Stimulated activated naive CD8-positive, alpha-beta T cell treated with anti-CD3 and anti-CD28 coated beads, Interleukin-15, amount 100 ng/mL, for 72 hours (primary cell): Measurements from ENCODE around the gene GLCCI1.

Experiments
- ATAC-seq: fragments of 150-1000 bp; cut with Tn5 transposase; 2 replicates; pipeline ENCODE4 v1.10.0; 2021; ENCODE audit warnings: mild to moderate bottlenecking, moderate library complexity
- DNase-seq, 2 donors: peaks; one replicate each; pipeline ENCODE4 v3.0.0; 2021 to 2022
- H3K27ac Mint-ChIP-seq, 2 donors: one replicate each; pipeline ENCODE4 v1.8.0; 2022; ENCODE audit warnings: mild to moderate bottlenecking in 2 of 2, mixed read lengths in 2 of 2, moderate library complexity in 2 of 2
- H3K27me3 Mint-ChIP-seq: one replicate; pipeline ENCODE4 v1.8.0; 2022; ENCODE audit warnings: mixed read lengths
- H3K4me1 Mint-ChIP-seq: one replicate; pipeline ENCODE4 v1.8.0; 2022; ENCODE audit warnings: mild to moderate bottlenecking, mixed read lengths
- H3K4me3 Mint-ChIP-seq, 2 donors: one replicate each; pipeline ENCODE4 v1.8.0; 2022; ENCODE audit warnings: mild to moderate bottlenecking in 2 of 2, mixed read lengths in 2 of 2, moderate library complexity in 1 of 2
- H3K9me3 Mint-ChIP-seq, 2 donors: one replicate each; pipeline ENCODE4 v1.8.0; 2022; ENCODE audit warnings: mixed read lengths in 2 of 2

The GLCCI1 gene

DNA sequence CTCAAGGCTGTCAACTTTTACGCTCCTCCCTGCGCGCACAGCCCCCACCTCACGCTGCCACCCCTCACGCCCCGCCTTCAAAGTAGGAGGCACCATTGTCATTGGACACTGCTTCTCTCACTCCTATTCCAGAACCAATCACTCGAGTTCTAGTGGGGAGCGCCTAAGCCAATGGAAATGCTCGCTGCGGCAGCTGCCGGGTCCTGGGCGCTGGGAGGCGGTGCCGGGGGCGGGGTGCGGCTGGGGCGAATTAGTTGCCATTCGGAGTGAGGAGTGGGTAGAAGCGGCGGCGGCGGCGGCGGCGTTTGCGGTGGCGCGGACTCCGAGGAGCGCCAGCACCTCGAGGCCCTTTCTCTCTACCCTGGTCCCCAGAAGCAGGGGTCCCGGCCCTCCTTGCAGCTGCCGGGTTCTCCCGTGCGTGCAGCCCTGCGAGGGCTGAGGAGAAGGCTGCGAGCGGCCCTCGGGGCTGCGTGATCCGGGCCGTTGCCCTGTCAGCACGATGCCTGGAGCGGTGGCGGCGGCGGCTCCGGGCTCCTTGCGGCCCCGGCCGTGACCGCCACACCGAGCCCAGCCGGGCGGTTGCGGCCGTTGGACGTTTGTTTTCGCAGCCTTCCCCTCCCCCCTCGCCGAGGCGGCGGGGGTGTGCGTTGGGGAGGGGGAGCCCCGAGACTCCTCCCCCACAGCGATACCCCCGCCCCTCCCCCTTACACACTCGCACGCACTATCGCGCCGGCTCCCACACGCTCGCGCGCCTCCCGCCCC, at the start of gene GLCCI1:
TSS of gene GLCCI1 (plus strand) at position 253 of the 762 bp plus-strand sequence. CDS start 555 bp downstream, outside the sequence.
- Mint-ChIP-seq H3K9me3 (no peaks in the 10 kb centered on the region), H3K4me1 (peaks cover 13% of the 10 kb centered on the region), H3K4me3 (peak within 1 kb of the TSS; percentile 84 to 94), H3K27me3 (no peaks in the 10 kb centered on the region), H3K27ac (peak within 1 kb of the TSS; percentile 93)
- peak; percentile 94 for ATAC-seq
- DNase-seq = peak; percentile 95 to 96

DNA sequence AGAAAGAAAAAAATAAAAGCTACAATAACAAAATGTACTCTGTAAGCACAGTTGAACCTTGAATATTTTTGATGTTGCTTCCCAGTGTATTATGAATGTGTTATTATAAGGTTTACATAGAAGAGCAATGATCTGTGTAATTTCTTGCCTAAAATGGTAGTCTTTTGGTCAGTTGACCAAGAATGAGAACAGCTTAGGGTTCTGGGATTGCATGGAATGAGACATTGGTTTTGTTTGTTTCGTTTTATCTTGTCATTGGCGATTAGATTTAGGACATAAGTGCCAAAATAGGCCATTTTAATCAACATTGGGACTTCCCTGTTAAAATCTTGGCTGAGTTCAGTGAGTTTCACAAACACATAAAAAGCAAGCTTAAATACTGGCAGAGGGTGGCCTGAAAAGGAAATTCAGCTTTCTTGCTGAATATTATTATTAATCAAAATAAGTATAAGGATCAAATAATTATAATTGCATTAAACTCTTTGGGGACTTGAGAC, 49.1 kb upstream of the GLCCI1 start:
- Mint-ChIP-seq H3K4me3 (no peak overlapping the region), H3K9me3 (no peaks in the 10 kb centered on the region), H3K27ac (no peak overlapping the region), H3K4me1 (peaks cover 14% of the 10 kb centered on the region), H3K27me3 (no peaks in the 10 kb centered on the region)
- DNase-seq (no peak), ATAC-seq (no peak)

DNA sequence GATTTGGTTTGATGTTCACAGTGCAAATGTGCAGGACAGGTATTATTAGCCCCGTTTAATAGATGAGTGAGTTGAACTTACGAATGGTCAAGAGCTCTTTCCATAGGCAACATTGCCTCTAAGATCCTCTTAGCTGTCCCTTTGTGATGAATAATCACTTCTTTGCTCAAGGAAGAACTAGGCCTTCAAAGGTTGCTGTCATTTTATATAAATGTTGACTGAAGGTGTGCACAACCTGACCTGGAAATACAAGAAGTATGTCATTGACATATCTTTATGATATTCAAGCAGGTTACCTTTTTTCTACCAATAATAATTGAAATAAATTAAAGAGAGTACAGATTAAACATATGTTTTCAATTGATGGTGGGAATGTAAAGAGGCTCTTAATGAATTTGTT, 48.5 kb upstream of the GLCCI1 start:
- DNase-seq (no peak), ATAC-seq (no peak)
- no peaks in the 10 kb centered on the region for H3K27me3 Mint-ChIP-seq
- no peak overlapping the region for H3K4me3 Mint-ChIP-seq
- peaks cover 14% of the 10 kb centered on the region for H3K4me1 Mint-ChIP-seq
- H3K27ac Mint-ChIP-seq = no peak overlapping the region
- H3K9me3 Mint-ChIP-seq = no peaks in the 10 kb centered on the region

DNA sequence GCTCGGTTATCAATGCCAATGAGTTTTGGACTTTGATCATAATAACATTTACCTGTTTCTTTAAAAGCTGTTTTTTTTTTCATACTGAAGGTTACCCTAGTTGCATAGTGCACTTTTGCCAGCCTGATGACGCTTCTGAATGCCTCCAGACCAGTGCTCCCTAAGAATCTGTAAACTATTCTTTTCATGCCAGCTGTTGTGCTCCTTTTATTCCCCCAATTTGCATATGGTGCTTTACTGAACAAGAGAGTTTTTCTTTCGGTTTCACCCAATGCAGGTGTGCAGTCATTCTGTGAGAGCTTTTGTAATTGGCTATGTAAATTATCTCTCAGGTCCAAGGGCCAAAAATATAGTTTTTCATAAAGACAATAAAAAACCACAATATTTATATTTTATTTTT, 48.1 kb upstream of the GLCCI1 start:
- peaks cover 14% of the 10 kb centered on the region for H3K4me1 Mint-ChIP-seq
- H3K27me3 Mint-ChIP-seq = no peaks in the 10 kb centered on the region
- peak; percentile 97 for ATAC-seq
- peak; percentile 5 to 28 for DNase-seq
- H3K27ac Mint-ChIP-seq = no peak overlapping the region
- H3K4me3 Mint-ChIP-seq = no peak overlapping the region
- no peaks in the 10 kb centered on the region for H3K9me3 Mint-ChIP-seq

DNA sequence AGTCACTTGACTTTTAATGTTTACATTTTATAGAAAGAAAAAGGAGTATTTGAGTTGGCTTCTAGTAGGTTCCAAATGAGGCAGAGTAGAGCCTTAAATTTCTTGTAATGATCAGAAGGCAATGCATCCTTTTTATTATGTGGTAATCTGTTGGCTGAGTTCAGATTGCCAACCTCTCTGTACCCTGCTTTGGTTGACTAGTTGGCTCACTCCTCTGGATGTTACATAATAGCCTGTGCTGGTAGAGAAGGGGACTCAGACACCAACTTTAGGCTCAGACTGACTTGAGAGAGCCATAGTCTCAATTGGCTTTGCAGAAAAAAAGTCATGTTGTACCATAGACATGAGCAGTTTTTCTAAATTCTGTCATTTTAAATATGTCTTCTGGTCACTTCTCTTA, 46.8 kb upstream of the GLCCI1 start:
- no peak overlapping the region for H3K27ac Mint-ChIP-seq
- H3K27me3 Mint-ChIP-seq = no peaks in the 10 kb centered on the region
- no peak for ATAC-seq
- no peaks in the 10 kb centered on the region for H3K9me3 Mint-ChIP-seq
- peaks cover 14% of the 10 kb centered on the region for H3K4me1 Mint-ChIP-seq
- no peak for DNase-seq
- H3K4me3 Mint-ChIP-seq = no peak overlapping the region

DNA sequence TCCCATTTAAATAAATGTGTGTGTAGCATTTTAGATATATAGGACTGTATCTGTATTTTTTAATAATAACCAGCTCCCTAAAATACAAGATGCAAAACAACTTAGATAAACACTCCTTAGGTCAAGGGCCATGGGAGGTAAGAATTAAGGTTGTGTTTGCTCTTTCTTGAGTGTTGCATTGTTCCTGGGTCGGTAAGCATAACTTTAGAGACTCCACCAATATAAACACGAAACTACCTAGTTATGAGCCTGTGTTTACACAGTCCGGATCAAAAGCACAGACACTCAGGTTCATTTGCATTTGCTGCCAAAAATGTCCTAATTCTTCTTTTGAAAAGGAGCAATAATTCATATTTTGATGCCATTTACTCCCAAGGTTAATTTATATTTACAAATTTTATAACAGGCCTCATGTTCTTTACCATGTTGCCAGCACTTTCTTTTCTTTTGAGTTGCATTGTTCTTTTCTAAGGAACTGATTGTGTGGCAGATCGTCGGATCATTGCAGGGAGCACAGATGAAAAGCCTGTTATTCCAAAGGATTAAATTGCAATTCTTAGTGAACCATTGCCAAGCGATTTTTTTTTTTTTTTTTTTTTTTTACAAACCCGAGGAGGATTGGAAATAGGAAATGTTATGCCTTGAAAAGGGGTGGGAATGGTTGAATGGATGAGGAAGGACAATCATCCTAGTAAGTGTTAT, 45.8 kb upstream of the GLCCI1 start:
- ATAC-seq = no peak
- DNase-seq = no peak
- Mint-ChIP-seq H3K4me3 (no peak overlapping the region), H3K4me1 (peaks cover 14% of the 10 kb centered on the region), H3K27me3 (no peaks in the 10 kb centered on the region), H3K27ac (no peak overlapping the region), H3K9me3 (no peaks in the 10 kb centered on the region)

DNA sequence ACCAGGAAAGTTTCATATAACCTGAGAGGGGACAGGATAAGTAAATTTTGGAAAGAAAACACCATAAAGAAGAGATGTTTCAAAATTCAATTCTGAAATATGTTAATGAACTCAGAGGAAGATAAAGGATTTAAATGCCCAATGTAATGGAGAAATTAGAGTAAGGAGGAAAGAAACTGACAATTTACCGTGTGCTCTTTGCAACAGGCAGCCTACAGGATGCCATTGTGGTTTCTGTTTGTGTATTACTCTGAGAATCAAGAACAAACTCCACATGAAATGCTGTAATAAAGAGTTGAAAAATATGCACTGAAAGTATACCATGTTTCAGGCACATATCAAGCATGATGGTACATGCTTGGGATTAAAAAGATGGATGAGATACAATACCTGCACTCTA, 44.8 kb upstream of the GLCCI1 start:
- Mint-ChIP-seq H3K4me1 (peaks cover 14% of the 10 kb centered on the region), H3K4me3 (no peak overlapping the region)
- ATAC-seq = no peak

DNA sequence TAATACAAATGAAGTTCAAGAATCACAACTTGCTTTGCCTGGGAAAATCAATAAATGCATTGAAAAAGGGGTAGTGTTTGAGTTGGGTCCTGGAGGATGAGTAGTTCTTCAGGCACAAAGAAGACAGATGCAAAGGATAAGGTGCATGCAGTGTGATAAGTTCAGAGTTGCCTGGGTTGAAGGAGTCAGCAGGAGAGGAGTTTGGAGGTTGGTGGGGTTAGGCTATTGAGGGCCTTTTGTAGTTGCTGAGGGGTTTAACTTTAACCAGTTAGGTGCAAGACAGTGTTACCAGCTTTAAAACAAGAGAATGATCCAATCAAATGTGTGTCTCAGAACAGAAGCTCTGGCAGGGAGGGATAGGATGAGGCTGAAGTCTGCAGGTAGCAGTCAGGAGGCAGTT, 44.3 kb upstream of the GLCCI1 start:
- ATAC-seq = peak; percentile 28

More for the DNA sequence above, 44.8 kb upstream of the GLCCI1 start:
- Mint-ChIP-seq H3K27me3 (no peaks in the 10 kb centered on the region), H3K9me3 (no peaks in the 10 kb centered on the region), H3K27ac (no peak overlapping the region)
- no peak for DNase-seq

DNA sequence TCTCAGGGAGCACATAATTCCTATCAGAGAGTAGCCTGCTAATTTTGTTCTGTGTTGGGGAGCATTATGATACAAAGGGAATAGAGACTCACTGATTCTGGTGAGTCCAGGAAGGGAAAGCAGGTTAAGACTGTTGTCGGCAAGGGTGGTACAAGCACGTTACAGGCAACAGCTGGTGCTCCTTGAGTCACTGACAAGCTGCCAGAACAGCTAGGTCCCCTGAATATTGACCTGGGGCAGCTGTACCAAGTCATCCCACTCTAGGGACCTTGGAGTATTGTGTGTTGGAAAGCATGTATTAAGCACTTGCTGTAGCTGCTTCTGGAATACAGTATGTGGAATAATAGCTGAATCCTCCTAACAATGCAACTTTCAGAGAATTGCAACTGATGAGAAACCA, 37.0 kb upstream of the GLCCI1 start:
- H3K4me3 Mint-ChIP-seq = no peak overlapping the region
- DNase-seq (no peak), ATAC-seq (no peak)
- no peak overlapping the region for H3K27ac Mint-ChIP-seq
- H3K4me1 Mint-ChIP-seq = no peaks in the 10 kb centered on the region
- no peaks in the 10 kb centered on the region for H3K9me3 Mint-ChIP-seq
- H3K27me3 Mint-ChIP-seq = no peaks in the 10 kb centered on the region

More for the DNA sequence above, 44.3 kb upstream of the GLCCI1 start:
- H3K4me1 Mint-ChIP-seq = peaks cover 14% of the 10 kb centered on the region
- no peak overlapping the region for H3K27ac Mint-ChIP-seq
- no peak for DNase-seq
- no peaks in the 10 kb centered on the region for H3K27me3 Mint-ChIP-seq
- no peaks in the 10 kb centered on the region for H3K9me3 Mint-ChIP-seq
- no peak overlapping the region for H3K4me3 Mint-ChIP-seq

DNA sequence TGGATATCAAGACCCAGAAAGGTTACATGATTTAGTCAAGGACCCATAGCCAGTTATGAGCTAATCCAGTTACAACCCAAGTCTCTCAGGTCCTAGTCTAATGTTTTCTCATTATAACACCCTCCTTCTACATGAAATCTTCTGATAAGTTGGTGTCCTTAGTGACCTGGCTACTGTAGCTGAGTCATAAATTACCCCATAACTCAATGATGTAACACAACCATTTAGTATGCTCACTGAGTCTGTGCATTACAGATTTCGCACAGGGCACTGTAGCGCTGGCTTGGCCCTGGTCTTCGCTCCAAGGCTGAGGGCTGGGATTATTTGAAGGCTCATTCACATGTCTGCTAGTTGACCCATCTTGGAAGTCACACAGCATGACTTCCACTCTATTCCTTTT, 36.0 kb upstream of the GLCCI1 start:
- Mint-ChIP-seq H3K4me3 (no peak overlapping the region), H3K27ac (no peak overlapping the region), H3K4me1 (no peaks in the 10 kb centered on the region), H3K27me3 (no peaks in the 10 kb centered on the region), H3K9me3 (no peaks in the 10 kb centered on the region)
- no peak for ATAC-seq
- no peak for DNase-seq

DNA sequence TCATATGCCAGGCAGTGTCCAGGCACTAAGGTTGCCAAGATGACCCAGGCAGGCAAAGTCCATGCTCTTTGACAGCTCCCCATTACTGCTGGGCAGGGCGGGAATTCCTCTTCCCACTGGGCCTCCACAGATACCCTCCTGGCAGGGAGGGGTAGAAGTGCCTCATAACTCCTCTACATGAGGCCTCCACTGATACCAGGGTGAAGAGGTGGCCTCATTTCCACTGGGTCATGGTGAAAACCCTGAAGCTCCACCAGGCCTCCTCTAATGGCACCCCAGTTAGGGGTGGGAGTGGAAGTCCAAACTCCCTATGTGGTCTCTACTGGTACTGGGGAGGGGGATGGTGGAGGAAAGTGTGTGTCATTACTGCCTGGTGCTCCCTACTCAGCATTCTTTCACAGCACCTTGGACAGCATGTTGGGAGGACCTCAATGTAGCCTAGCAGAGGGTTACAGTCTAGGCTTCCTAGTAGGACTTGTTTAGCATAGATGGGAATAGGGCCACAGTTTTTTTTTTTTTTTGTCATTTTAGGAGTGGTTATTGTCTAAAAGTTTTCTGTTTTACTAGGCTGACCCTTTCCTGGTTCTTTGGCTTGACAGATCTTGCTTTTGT, 34.6 kb upstream of the GLCCI1 start:
- no peak for ATAC-seq
- Mint-ChIP-seq H3K27ac (no peak overlapping the region), H3K4me3 (no peak overlapping the region), H3K27me3 (no peaks in the 10 kb centered on the region), H3K4me1 (no peaks in the 10 kb centered on the region), H3K9me3 (no peaks in the 10 kb centered on the region)
- DNase-seq = no peak

DNA sequence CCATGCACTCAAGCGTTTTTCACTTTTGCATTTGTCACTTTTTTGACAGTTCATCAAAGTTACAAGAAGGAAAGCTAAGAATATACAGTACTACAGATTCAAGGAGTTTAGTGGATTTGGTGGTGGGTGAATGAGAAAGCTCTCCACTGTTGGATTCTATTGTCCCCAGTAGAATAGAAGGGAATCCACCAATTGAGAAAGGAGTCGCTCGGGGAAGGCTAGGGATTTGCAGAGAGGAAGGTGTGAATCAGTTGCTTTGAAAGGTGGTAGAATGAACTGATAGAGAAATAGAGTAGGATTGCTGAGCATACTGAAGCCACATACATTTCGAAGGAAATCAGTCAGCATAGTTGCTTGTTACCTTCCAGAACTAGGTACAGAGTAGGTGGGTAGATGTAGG, 33.7 kb upstream of the GLCCI1 start:
- H3K4me1 Mint-ChIP-seq = no peaks in the 10 kb centered on the region
- no peak for DNase-seq

DNA sequence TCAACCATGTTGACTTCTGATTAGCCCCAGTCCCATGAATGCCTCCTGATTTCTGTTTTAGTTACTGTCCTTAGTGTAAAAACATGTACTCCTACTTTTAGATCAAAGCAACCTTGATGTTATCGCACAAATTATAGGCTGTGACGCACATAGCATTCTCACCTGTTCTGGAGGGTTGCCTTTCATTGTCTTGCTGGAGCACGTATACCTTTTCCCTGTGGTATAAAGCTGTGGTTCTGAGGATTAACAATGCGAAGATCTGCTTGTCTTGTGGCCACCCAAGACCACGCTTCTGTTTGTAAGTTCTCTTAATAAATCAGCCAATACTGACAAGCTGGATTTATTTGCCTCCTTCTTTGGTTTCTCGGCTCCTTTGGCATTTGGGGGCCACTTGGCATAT, 30.1 kb upstream of the GLCCI1 start:
- H3K9me3 Mint-ChIP-seq = no peaks in the 10 kb centered on the region
- H3K27me3 Mint-ChIP-seq = no peaks in the 10 kb centered on the region
- DNase-seq = no peak
- no peaks in the 10 kb centered on the region for H3K4me1 Mint-ChIP-seq
- no peak overlapping the region for H3K4me3 Mint-ChIP-seq
- no peak for ATAC-seq
- H3K27ac Mint-ChIP-seq = no peak overlapping the region

More for the DNA sequence above, 33.7 kb upstream of the GLCCI1 start:
- Mint-ChIP-seq H3K27ac (no peak overlapping the region), H3K27me3 (no peaks in the 10 kb centered on the region), H3K4me3 (no peak overlapping the region), H3K9me3 (no peaks in the 10 kb centered on the region)
- no peak for ATAC-seq

DNA sequence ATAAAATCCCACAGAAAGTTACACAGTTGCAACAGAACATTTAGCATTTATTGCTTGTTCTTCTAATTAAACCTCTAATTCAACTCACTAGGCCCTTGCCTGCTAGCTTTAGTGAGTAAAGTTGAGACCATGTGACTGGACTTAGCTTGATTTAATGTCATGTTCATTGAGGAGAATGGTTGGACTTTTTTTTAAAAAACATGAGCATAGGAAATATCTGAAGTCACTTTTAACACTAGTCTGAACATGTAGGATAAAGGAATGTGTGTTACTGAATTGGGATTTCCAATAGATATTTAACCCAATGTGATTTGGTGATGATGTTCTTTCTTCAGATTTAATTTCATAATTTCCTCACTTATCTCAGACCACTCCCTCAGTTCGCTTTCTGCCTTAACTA, 24.6 kb upstream of the GLCCI1 start:
- H3K9me3 Mint-ChIP-seq = no peaks in the 10 kb centered on the region
- DNase-seq = no peak
- peak overlapping the region; percentile 41 to 51 for H3K27ac Mint-ChIP-seq
- H3K4me3 Mint-ChIP-seq = peak overlapping the region in 1 of 2 donors; percentile 76
- ATAC-seq = no peak
- peaks cover 14% of the 10 kb centered on the region for H3K4me1 Mint-ChIP-seq
- no peaks in the 10 kb centered on the region for H3K27me3 Mint-ChIP-seq

DNA sequence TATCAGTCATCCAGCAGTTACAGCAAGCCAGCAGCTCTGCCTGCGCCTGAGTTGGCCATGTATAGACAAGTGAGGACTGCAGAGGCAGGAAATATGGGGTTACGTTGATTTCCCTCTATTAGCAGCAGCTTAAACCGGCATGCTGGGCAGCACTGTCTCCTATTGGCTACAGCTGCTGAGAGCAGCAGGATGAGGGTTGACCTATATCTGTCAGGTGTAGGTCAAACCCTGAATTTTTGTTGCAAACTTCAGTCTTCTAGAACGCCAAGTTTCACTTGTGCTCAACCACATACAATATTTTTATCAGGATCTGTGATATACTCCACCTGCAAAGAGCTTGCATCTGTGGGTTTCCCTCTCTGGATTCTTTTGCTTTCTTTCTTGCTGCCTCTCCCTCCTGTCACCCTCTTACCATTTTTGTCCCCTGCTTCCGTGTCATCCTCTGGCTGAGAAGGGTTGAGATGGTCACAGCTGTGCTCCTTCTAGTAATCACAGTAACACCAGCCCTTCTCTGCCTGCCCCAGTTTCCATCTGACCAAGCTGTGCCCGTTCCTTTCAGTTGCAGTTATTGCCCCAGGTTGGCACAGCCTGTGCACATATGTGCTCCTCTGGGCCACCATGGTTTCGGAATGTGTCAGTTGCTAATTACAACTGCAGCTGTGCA, 23.8 kb upstream of the GLCCI1 start:
- ATAC-seq = peak; percentile 96
- H3K27ac Mint-ChIP-seq = peak overlapping the region; percentile 51 to 73

More for the DNA sequence above, 23.8 kb upstream of the GLCCI1 start:
- Mint-ChIP-seq H3K27me3 (no peaks in the 10 kb centered on the region), H3K9me3 (no peaks in the 10 kb centered on the region), H3K4me1 (peaks cover 14% of the 10 kb centered on the region), H3K4me3 (peak overlapping the region; percentile 65 to 76)
- DNase-seq = peak; percentile 35 to 74
